A673 (cell line): Measurements from ENCODE around the gene PMM2.

Experiments
- CTCF ChIP-seq: fragments of 300-800, 200-600 bp; sonication (generic); conservative IDR thresholded peaks from 2 replicates; pipeline ENCODE4 v1.5.1; 2017; ENCODE audit warnings: low read depth, mild to moderate bottlenecking, antibody characterized with exemption, low read length, moderate library complexity, mixed read lengths
- EZH2 ChIP-seq: fragments of 200-600 bp; sonication (generic); IDR thresholded peaks from 2 replicates; pipeline ENCODE4 v1.6.1; 2017; ENCODE audit warnings: borderline replicate concordance, low read depth, mild to moderate bottlenecking, mixed read lengths, antibody characterized with exemption, low read length; ENCODE audit not compliant: poor library complexity, severe bottlenecking

DNA sequence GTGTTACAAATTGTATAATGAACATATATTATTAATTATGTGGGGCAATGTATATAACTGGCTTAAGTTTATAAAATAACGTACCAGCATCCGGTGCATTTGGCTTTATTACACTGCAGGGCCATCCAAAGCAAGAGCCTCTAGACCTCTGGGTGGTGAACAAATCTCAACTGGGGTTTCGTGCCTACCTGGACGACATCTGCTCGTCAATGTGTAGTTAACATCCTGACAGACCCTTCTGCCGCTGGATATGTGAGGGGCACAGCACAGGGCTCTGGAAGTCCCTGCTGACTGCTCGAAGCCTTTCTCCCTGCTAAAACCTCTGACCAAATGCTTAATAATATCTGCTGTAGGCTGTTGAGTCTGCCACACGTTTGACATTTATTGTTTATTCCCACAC, 2.5 kb upstream of the PMM2 start:
- no peak for TF ChIP-seq CTCF
- TF ChIP-seq EZH2: no peak
